Measurements from ENCODE around the gene LARGE1.

DNA sequence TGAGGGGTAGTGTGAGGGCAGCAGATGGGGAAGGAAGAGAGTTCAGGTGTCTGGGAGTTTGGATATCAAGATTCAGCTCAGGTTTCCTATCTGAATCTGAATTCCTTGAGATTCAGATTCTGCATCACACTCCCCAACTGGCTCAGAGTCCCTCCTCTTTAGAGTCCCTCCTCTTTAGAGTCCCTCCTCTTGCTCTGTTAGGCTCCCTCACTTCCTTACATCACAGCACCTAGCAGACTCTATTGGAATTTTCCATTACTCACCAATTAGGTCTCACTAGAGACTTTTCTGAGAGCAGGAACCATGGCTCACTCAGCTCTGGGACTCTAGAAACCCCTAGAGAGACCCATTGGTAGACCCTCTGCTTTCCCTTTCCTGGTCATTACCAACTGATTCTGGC lies 558.7 kb downstream of the LARGE1 start:
- TF ChIP-seq, protein P1, sequence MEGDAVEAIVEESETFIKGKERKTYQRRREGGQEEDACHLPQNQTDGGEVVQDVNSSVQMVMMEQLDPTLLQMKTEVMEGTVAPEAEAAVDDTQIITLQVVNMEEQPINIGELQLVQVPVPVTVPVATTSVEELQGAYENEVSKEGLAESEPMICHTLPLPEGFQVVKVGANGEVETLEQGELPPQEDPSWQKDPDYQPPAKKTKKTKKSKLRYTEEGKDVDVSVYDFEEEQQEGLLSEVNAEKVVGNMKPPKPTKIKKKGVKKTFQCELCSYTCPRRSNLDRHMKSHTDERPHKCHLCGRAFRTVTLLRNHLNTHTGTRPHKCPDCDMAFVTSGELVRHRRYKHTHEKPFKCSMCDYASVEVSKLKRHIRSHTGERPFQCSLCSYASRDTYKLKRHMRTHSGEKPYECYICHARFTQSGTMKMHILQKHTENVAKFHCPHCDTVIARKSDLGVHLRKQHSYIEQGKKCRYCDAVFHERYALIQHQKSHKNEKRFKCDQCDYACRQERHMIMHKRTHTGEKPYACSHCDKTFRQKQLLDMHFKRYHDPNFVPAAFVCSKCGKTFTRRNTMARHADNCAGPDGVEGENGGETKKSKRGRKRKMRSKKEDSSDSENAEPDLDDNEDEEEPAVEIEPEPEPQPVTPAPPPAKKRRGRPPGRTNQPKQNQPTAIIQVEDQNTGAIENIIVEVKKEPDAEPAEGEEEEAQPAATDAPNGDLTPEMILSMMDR (IDR thresholded peaks at IDR 0.05; ENCODE audit: poor library complexity), result no peak
- TF ChIP-seq EZH2phosphoT487 (IDR thresholded peaks at IDR 0.05; ENCODE audit: low read depth, severe bottlenecking, unreplicated experiment), result no peak
- no peak for TF ChIP-seq EZH2 (IDR thresholded peaks at IDR 0.05; ENCODE audit: borderline replicate concordance)

All from hepatocyte (in vitro differentiated cells).